ENCODE results near the gene SRGAP3.

DNA sequence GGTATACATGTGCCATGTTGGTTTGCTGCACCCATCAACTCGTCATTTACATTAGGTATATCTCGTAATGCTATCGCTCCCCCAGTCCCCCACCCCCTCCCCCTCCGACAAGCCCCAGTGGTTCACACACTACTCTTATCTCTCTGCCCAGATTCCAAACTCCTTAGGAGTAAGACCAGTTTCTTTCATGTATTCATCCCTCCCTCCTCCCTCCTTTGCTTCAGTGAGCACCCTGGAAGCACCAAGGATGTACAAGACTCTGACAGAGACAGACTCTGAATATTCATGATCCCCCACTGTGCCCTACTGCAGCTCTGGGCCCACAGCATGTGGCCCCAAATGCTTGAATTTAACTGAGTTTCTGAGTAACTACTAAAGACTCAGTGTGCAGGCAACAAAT, 172.4 kb downstream of the SRGAP3 start:
- TF ChIP-seq EZH2 (IDR thresholded peaks at IDR 0.05; ENCODE audit: borderline replicate concordance, low read length): no peak
- TF ChIP-seq, protein P1, sequence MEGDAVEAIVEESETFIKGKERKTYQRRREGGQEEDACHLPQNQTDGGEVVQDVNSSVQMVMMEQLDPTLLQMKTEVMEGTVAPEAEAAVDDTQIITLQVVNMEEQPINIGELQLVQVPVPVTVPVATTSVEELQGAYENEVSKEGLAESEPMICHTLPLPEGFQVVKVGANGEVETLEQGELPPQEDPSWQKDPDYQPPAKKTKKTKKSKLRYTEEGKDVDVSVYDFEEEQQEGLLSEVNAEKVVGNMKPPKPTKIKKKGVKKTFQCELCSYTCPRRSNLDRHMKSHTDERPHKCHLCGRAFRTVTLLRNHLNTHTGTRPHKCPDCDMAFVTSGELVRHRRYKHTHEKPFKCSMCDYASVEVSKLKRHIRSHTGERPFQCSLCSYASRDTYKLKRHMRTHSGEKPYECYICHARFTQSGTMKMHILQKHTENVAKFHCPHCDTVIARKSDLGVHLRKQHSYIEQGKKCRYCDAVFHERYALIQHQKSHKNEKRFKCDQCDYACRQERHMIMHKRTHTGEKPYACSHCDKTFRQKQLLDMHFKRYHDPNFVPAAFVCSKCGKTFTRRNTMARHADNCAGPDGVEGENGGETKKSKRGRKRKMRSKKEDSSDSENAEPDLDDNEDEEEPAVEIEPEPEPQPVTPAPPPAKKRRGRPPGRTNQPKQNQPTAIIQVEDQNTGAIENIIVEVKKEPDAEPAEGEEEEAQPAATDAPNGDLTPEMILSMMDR (IDR thresholded peaks at IDR 0.05; ENCODE audit: low read length): no peak
